ENCODE measurements around the gene ZNF441.

Gene ZNF441

GRCh38 chr19:11766597-11767591 is at the start of gene ZNF441:
Gene ZNF441, plus strand, starts transcription at chr19:11767000. Its CDS starts 194 bp downstream, at chr19:11767194.
- ChIA-PET POLR2A (ENCODE audit: low non-redundant PET) (interaction anchor here (0.6 kb wide), 1 partner anchor 723 kb away, joined by 4 read pairs; no protein-coding TSS in a partner anchor), CTCF (interaction anchor here (1.0 kb wide), 1 partner anchor 32 kb away, joined by 3 read pairs; no protein-coding TSS in a partner anchor)
- peak; percentile 97 for DNase-seq (ENCODE audit: low spot score)
- H3K27ac ChIP-seq, result peak within 1 kb of the TSS; percentile 95
- no peak for TF ChIP-seq CTCF (conservative IDR thresholded peaks at IDR 0.05; ENCODE audit: low read depth)

DNA sequence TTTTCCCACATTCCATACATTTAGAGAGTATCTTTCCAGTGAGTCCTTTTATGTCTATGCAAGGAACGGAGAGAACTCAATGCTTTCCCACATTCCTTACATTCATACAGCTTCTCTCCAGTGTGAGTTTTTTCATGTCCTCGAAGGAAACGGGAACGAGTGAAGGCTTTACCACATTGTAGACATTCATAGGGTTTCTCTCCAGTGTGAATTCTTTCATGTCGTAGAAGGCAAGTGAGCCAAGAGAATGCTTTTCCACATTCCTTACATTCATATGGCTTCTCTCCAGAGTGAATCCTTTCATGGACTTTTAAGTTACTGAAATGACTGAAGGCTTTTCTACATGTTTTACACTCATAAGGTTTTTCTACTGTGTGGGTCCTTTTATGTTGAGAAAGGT is 45.1 kb upstream of the ZNF441 start:
- ChIA-PET CTCF (no interaction called here), POLR2A (ENCODE audit: low non-redundant PET) (no interaction called here)
- no peak for TF ChIP-seq CTCF (conservative IDR thresholded peaks at IDR 0.05; ENCODE audit: low read depth)
- DNase-seq (ENCODE audit: low spot score), result no peak
- H3K27ac ChIP-seq, result no peak overlapping the region

DNA sequence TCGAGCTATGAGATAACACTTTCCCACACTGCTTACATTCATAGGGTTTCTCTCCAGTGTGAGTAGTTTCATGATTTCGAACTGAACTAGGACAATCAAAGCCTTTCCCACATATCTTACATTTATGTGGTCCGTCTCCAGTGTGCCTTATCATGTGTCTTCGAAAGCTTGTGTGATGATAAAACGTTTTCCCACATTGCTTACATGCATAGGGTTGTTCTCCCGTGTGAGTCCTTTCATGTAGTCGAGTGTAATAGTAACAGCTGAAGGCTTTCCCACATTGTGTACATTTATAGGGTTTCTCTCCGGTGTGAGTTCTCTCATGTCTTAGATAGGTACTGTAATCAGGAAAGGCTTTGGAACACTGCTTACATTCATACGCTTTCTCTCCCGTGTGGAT is 44.4 kb upstream of the ZNF441 start:
- TF ChIP-seq CTCF (conservative IDR thresholded peaks at IDR 0.05; ENCODE audit: low read depth), result no peak
- no peak for DNase-seq (ENCODE audit: low spot score)
- POLR2A ChIA-PET (ENCODE audit: low non-redundant PET), result no interaction called here
- CTCF ChIA-PET, result no interaction called here
- no peak overlapping the region for H3K27ac ChIP-seq

DNA sequence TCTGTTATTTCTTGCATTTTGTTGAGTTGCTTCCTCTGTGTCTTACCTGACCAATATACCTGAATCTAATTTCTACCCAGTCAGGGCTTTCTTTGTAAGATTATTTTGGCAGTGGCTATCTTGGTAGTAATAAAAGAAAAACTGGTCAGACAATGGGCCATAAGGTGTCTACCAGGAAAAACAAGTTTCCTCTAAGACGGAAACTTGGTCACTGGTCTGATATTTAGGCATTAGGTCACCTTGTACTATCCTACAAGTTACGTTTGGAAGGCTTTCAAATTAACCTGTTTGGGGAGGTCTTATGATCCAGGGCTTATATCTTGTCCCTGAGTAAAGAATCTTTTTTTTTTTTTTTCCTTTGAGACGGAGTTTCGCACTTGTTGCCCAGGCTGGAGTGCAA is 37.2 kb upstream of the ZNF441 start:
- CTCF ChIA-PET, result no interaction called here
- TF ChIP-seq CTCF (conservative IDR thresholded peaks at IDR 0.05; ENCODE audit: low read depth), result no peak
- no peak overlapping the region for H3K27ac ChIP-seq
- no peak for DNase-seq (ENCODE audit: low spot score)
- POLR2A ChIA-PET (ENCODE audit: low non-redundant PET), result no interaction called here

- DNase-seq (ENCODE audit: low spot score), result peak; percentile 43
- no peak for TF ChIP-seq CTCF (conservative IDR thresholded peaks at IDR 0.05; ENCODE audit: low read depth)
- peak overlapping the region; percentile 59 for H3K27ac ChIP-seq
- ChIA-PET CTCF (interaction anchor here (0.6 kb wide), 2 partner anchors 12 to 946 kb away, joined by 3 read pairs; partner anchors contain the start of gene DHPS), POLR2A (ENCODE audit: low non-redundant PET) (no interaction called here)
Observed at GRCh38 chr19:11735375-11735774, 31.4 kb upstream of the ZNF441 start.

GRCh38 chr19:11736696-11737095 is 30.1 kb upstream of the ZNF441 start:
- TF ChIP-seq CTCF (conservative IDR thresholded peaks at IDR 0.05; ENCODE audit: low read depth), result no peak
- ChIA-PET POLR2A (ENCODE audit: low non-redundant PET) (no interaction called here), CTCF (interaction anchor here (0.8 kb wide), 1 partner anchor 37 kb away, joined by 3 read pairs; no protein-coding TSS in a partner anchor)
- DNase-seq (ENCODE audit: low spot score), result peak; percentile 26
- peak overlapping the region; percentile 84; the same call in 1 of the 2 replicates for H3K27ac ChIP-seq

All from RWPE1 (cell line).